Measurements from ENCODE around the gene ZSCAN5B.

ZSCAN5B gene

DNA sequence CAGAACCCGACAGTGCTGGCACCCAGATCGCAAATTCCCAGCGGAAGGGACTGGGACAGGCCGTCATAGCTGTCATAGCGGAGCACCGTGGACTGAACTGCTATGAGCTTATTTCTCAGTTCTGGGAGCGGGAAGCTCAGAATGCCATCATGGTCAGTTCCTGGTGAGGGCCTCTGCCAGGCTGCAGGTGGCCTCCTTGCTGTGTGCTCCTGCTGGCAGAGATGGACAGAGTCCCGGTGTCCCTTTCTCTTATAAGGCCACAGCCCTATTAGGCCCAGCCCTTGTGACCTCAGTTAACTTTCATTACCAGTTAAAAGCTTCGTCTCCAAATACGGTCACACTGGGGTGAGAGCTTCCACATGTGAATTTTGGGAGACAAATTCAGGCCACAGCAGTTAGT, 51.9 kb downstream of the ZSCAN5B start:
- DNase-seq (ENCODE audit: low read depth, low spot score) = no peak

GRCh38 chr19:56144831-56145230, 52.8 kb downstream of the ZSCAN5B start:
- no peak for DNase-seq (ENCODE audit: low read depth, low spot score)

DNA sequence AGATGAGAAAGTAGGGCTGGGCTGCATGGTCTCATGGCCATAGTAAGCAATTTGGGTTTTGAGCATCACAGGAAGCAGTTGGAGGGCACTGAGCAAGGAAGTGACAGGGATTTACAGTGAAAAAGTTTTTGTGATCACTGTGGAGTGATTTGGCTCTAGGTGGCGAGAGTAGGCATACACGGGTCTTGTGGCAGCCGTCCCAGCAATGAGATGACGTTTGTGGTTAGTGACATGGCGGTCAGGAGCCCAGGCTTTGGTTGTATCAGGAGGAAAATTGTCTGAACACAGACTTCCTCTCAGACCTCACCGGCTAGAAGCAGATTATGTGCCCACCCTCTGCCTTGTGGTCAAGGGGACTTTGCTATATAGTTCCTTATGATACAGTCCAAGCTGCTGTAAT, 53.2 kb downstream of the ZSCAN5B start:
- DNase-seq (ENCODE audit: low read depth, low spot score) = no peak

- no peak for DNase-seq (ENCODE audit: low read depth, low spot score)
Observed at GRCh38 chr19:56142897-56143434, 54.6 kb downstream of the ZSCAN5B start.

- DNase-seq (ENCODE audit: low read depth, low spot score) = no peak
Observed at GRCh38 chr19:56142087-56142787, 55.3 kb downstream of the ZSCAN5B start.

- no peak for DNase-seq (ENCODE audit: low read depth, low spot score)
Observed at GRCh38 chr19:56141417-56141993, 56.1 kb downstream of the ZSCAN5B start.

DNA sequence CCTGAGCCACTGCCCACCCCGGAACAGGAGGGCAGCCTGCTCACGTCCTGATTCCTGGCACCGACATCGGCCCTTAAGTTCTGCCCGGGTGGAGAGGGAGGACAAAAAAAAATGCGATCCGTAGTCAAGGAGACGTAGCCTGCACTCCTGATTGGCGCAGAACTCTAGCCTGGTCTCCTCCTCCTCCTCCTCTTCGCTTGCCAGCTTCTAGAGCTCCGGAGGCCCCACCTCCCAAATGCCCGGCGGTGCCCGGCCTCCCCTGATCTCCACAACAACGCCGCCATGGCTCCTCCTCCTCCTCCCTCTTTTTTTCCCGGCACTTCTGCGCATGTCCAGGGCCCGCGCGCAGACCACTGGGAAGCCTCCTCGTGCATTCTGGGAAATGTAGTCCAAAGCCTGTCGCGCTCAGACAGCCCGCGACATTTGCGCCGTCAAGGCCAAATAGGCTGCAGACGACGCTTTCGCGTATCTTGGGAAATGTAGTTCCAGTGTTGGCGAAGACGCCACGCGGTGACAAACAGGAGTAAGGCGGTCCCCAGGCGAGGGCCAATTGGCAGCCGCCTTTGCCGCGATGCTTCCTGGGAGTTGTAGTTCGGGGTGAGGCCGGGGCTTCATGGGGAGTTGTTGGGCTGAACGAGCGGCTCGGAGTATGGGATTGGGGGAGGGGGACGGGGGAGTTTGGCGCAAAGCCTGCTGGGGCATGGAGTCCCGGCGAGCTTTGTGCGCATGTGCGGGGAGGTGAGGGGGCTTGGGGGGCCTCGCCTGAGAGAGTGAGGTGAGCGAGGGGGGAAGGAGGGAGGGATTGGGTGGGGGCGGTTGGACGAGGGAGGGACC, 56.8 kb downstream of the ZSCAN5B start, which contains the start of gene ZNF444:
TSS of gene ZNF444 (plus strand) at position 705 of the 834 bp plus-strand sequence. CDS start 5,625 bp downstream, outside the sequence.
- peak; percentile 100 for DNase-seq (ENCODE audit: low read depth, low spot score)

- DNase-seq (ENCODE audit: low read depth, low spot score) = no peak
Observed at GRCh38 chr19:56139847-56140582, 57.6 kb downstream of the ZSCAN5B start.

Data from activated CD4-positive, CD25-positive, alpha-beta regulatory T cell treated with anti-CD3 and anti-CD28 coated beads, Interleukin-2, amount 50 U/mL, for 16 hours (primary cell).